K562 (cell line): ENCODE data around the gene EHBP1L1. TPM values are rescaled to one million over a fixed set of nuclear protein-coding genes. Genes with fewer than 3 reads are reported as not detected.

ENCODE experiments used
- BCL6 ChIP-seq: fragments of 250-450 bp; sonication (Bioruptor Pico); IDR thresholded peaks from 2 replicates; pipeline ENCODE4 v1.4.0; 2020
- CBX8 ChIP-seq: fragments of 200-600 bp; sonication (generic); IDR thresholded peaks from 2 replicates; pipeline ENCODE4 v1.6.1; 2012; ENCODE audit warnings: borderline replicate concordance, mixed run types, low read depth, mild to moderate bottlenecking, moderate library complexity, mixed read lengths, low read length, control low read depth, inconsistent platforms; ENCODE audit not compliant: poor library complexity, severe bottlenecking; ENCODE audit errors: extremely low read depth
- CREBBP ChIP-seq: IDR thresholded peaks from one replicate; pipeline ENCODE4 v1.6.1; 2012; ENCODE audit warnings: low read depth, mild to moderate bottlenecking, control low read depth, inconsistent platforms, low read length
- CTBP1 ChIP-seq: fragments of 450-650 bp; IDR thresholded peaks from 2 replicates; pipeline ENCODE4 v1.6.1; 2016; ENCODE audit warnings: borderline replicate concordance
- EP300 ChIP-seq: IDR thresholded peaks from 2 replicates; pipeline ENCODE4 v1.6.1; 2012; ENCODE audit warnings: low read length, improper control_type of control experiment
- FOSL1 ChIP-seq: fragments of 200-800 bp; sonication (Bioruptor generic); conservative IDR thresholded peaks from 2 replicates; pipeline ENCODE4 v1.6.1; 2016; ENCODE audit warnings: missing genetic modification characterization, missing compliant biosample characterization
- NEUROD1 ChIP-seq: fragments of 150-350 bp; IDR thresholded peaks from 2 replicates; pipeline ENCODE4 v1.6.1; 2014; ENCODE audit warnings: borderline replicate concordance, low read length, low read depth; ENCODE audit not compliant: partially characterized antibody
- ZFP1 ChIP-seq: fragments of 450-650 bp; formaldehyde crosslinking; IDR thresholded peaks from 2 replicates; pipeline ENCODE4 v1.4.0; 2020; ENCODE audit warnings: mild to moderate bottlenecking, mixed read lengths
- ZSCAN32 ChIP-seq: fragments of 450-650 bp; formaldehyde crosslinking; IDR thresholded peaks from 2 replicates; pipeline ENCODE4 v1.4.0; 2020; ENCODE audit warnings: mild to moderate bottlenecking, moderate library complexity
- polyA plus RNA-seq, 8 experiments: library from polyadenylated mRNA; depleted of rRNA in 4 of 8; stranded (reverse) in 5 of 8; unstranded in 3 of 8; fragments of >200 nt; fragmentation: Nextera tagmentation in 2 of 8; fragmentation: Illumina TruSeq in 1 of 8; extraction: Ambion mirVana in 2 of 8; extraction: Trizol in 1 of 8; gene quantifications; 2 replicates each; pipeline versions ENCODE4 v1.2.1 to v1.2.3, GENCODE V29; 2011 to 2014; ENCODE audit warnings: inconsistent platforms in 1 of 8, missing spikeins in 1 of 8
- total RNA-seq, 7 experiments: library from RNA; depleted of rRNA in 6 of 7; stranded (reverse); fragments of >200 nt in 6 of 7; fragmentation: Illumina TruSeq in 2 of 7; extraction: Trizol in 2 of 7; gene quantifications; 2 replicates each; pipeline versions ENCODE4 v1.2.1 to v1.2.3, GENCODE V29; 2011 to 2021; ENCODE audit warnings: low replicate concordance in 1 of 7
- TF ChIP-seq, protein P1 (sequence below), 2 experiments: fragments of 450-650 bp in 1 of 2; sonication (generic) in 1 of 2; formaldehyde crosslinking; conservative IDR thresholded peaks; 2 replicates each; pipeline versions ENCODE4 v1.4.0 to v1.8.1; 2020 to 2022; ENCODE audit warnings: mild to moderate bottlenecking in 1 of 2, missing genetic modification reagents in 1 of 2
- TF ChIP-seq, protein P2 (sequence below), 2 experiments: fragments of 450-650 bp; formaldehyde crosslinking in 1 of 2; IDR thresholded peaks; 2 replicates each; pipeline versions ENCODE4 v1.4.0 to v1.6.1; 2014 to 2020; ENCODE audit warnings: mild to moderate bottlenecking in 2 of 2, borderline replicate concordance in 1 of 2, low read depth in 1 of 2
- TF ChIP-seq, protein P3 (sequence below): IDR thresholded peaks from 2 replicates; pipeline ENCODE4 v1.6.1; 2011; ENCODE audit warnings: borderline replicate concordance, low read depth, mild to moderate bottlenecking, moderate library complexity, low read length; ENCODE audit not compliant: insufficient read depth, poor library complexity, severe bottlenecking
- TF ChIP-seq, protein P4 (sequence below): fragments of 450-650 bp; IDR thresholded peaks from one replicate; pipeline ENCODE4 v1.6.1; 2018; ENCODE audit warnings: mild to moderate bottlenecking, moderate library complexity; ENCODE audit not compliant: partially characterized antibody

The EHBP1L1 gene
- total and polyA plus RNA-seq, 9 of the 15 experiments (the other 6 are each of a cell fraction or from before 2014, with no cell fraction given) = 0.03 to 87.1 (median 26.3) TPM

DNA sequence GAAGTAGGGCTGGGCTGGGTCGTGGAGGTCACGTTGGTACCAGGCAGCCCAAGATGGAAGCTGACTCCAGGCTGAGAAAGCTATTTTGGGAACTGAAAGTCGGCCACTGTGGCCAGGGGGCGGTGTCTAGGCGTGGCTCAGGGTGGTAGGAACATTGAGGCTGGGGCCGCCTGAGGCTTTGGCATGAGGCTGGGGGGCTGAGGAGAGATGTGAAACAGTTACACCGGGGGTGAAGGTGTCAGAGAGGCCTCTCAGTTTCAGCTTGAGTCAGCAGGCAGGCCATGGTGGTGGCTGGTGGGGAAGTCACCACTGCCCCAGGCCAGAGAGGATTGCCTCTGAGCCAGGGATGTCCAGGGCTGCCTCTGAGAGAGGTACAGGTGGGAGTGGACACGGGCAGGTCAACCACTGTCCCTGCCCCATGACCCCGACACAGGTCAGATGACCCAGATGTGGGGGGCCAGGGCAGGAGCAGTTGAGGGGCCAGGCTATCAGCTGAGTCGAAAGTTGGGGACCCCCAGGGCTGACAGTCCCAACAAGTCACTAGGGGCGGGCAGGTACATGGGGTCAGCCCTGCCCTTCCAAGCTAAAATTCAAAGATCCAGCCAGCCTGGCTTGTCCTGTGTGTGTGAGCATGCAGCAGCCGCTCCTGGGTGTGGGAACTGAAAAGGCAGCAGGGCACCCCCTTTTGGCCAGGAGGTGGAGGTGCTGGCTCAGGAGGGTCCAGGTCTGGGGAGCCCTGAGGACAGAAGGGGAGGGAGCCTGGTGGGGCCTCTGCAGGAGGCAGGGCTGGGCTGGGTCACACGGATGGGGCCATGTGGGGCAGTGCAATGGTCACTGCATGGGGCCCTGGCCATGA, 12.6 kb downstream of the EHBP1L1 start (continued):
- TF ChIP-seq, protein P1, sequence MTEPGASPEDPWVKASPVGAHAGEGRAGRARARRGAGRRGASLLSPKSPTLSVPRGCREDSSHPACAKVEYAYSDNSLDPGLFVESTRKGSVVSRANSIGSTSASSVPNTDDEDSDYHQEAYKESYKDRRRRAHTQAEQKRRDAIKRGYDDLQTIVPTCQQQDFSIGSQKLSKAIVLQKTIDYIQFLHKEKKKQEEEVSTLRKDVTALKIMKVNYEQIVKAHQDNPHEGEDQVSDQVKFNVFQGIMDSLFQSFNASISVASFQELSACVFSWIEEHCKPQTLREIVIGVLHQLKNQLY (CRISPR knock-in tag; conservative IDR thresholded peaks at IDR 0.05) = no peak
- TF ChIP-seq ZFP1 = no peak
- TF ChIP-seq FOSL1 (tag) = no peak
- no peak for TF ChIP-seq CREBBP
- no peak for TF ChIP-seq CTBP1
- no peak for TF ChIP-seq ZSCAN32 (CRISPR knock-in tag)
- TF ChIP-seq, protein P2, sequence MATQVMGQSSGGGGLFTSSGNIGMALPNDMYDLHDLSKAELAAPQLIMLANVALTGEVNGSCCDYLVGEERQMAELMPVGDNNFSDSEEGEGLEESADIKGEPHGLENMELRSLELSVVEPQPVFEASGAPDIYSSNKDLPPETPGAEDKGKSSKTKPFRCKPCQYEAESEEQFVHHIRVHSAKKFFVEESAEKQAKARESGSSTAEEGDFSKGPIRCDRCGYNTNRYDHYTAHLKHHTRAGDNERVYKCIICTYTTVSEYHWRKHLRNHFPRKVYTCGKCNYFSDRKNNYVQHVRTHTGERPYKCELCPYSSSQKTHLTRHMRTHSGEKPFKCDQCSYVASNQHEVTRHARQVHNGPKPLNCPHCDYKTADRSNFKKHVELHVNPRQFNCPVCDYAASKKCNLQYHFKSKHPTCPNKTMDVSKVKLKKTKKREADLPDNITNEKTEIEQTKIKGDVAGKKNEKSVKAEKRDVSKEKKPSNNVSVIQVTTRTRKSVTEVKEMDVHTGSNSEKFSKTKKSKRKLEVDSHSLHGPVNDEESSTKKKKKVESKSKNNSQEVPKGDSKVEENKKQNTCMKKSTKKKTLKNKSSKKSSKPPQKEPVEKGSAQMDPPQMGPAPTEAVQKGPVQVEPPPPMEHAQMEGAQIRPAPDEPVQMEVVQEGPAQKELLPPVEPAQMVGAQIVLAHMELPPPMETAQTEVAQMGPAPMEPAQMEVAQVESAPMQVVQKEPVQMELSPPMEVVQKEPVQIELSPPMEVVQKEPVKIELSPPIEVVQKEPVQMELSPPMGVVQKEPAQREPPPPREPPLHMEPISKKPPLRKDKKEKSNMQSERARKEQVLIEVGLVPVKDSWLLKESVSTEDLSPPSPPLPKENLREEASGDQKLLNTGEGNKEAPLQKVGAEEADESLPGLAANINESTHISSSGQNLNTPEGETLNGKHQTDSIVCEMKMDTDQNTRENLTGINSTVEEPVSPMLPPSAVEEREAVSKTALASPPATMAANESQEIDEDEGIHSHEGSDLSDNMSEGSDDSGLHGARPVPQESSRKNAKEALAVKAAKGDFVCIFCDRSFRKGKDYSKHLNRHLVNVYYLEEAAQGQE (IDR thresholded peaks at IDR 0.05; ENCODE audit: borderline replicate concordance) = peak; percentile 58
- TF ChIP-seq, protein P2 (CRISPR knock-in tag; IDR thresholded peaks at IDR 0.05; ENCODE audit: low read depth) = no peak
- no peak for TF ChIP-seq CBX8
- TF ChIP-seq, protein P3, sequence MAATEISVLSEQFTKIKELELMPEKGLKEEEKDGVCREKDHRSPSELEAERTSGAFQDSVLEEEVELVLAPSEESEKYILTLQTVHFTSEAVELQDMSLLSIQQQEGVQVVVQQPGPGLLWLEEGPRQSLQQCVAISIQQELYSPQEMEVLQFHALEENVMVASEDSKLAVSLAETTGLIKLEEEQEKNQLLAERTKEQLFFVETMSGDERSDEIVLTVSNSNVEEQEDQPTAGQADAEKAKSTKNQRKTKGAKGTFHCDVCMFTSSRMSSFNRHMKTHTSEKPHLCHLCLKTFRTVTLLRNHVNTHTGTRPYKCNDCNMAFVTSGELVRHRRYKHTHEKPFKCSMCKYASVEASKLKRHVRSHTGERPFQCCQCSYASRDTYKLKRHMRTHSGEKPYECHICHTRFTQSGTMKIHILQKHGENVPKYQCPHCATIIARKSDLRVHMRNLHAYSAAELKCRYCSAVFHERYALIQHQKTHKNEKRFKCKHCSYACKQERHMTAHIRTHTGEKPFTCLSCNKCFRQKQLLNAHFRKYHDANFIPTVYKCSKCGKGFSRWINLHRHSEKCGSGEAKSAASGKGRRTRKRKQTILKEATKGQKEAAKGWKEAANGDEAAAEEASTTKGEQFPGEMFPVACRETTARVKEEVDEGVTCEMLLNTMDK = peak; percentile 16
- peak; percentile 12 for TF ChIP-seq NEUROD1
- no peak for TF ChIP-seq BCL6 (CRISPR knock-in tag)
- 0 out of 2 replicates have a peak, but pooled peaks have one; percentile 12 for TF ChIP-seq EP300
- TF ChIP-seq, protein P4, sequence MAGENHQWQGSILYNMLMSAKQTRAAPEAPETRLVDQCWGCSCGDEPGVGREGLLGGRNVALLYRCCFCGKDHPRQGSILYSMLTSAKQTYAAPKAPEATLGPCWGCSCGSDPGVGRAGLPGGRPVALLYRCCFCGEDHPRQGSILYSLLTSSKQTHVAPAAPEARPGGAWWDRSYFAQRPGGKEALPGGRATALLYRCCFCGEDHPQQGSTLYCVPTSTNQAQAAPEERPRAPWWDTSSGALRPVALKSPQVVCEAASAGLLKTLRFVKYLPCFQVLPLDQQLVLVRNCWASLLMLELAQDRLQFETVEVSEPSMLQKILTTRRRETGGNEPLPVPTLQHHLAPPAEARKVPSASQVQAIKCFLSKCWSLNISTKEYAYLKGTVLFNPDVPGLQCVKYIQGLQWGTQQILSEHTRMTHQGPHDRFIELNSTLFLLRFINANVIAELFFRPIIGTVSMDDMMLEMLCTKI = no peak
